HG03045 (cell line): ENCODE data around the gene PYGO1.
"Not testable (repeated sequence)": the region's sequence is repeated elsewhere in the genome, so short reads cannot be mapped to it uniquely, and the experiment has no call there.

ENCODE experiments used
- ATAC-seq: cut with Tn5 transposase; IDR thresholded peaks from one replicate; pipeline ENCODE4 v1.9.1; 2021; ENCODE audit warnings: mild to moderate bottlenecking, moderate library complexity; ENCODE audit not compliant: unreplicated experiment

Gene PYGO1

GRCh38 chr15:55513152-55513551 is 75.0 kb downstream of the PYGO1 start:
- ATAC-seq = no peak

GRCh38 chr15:55507567-55507966 is 80.6 kb downstream of the PYGO1 start:
- no peak for ATAC-seq

GRCh38 chr15:55505407-55505806 is 82.7 kb downstream of the PYGO1 start:
- not testable (repeated sequence) for ATAC-seq

GRCh38 chr15:55499151-55499550 is 89.0 kb downstream of the PYGO1 start:
- ATAC-seq = no peak

- peak; percentile 99 for ATAC-seq
These were observed 89.8 kb downstream of the PYGO1 start for GRCh38 chr15:55498109-55498938.

GRCh38 chr15:55496716-55497115 is 91.4 kb downstream of the PYGO1 start:
- ATAC-seq = no peak

GRCh38 chr15:55494931-55495330 is 93.2 kb downstream of the PYGO1 start:
- ATAC-seq = no peak

GRCh38 chr15:55488952-55489600 is 99.1 kb downstream of the PYGO1 start:
- not testable (repeated sequence) for ATAC-seq
